Caco-2 (cell line): ENCODE results near the gene NPBWR2. TPM values are rescaled to one million over a fixed set of nuclear protein-coding genes. Genes with fewer than 3 reads are reported as not detected.

Source experiments
- BruUV-seq: library from RNA; stranded (reverse); fragments of 400-500 nt; replicated peaks from 2 replicates; lab custom pipeline; 2021; lab: Mats Ljungman, UMichigan
- CTCF ChIA-PET: fragments of 300-600 bp; sonication (Branson Sonifier 250); formaldehyde crosslinking; loops from one replicate; lab custom pipeline; 2022; ENCODE audit warnings: antibody characterized with exemption; lab: Charles Lee
- POLR2A ChIA-PET: fragments of 300-600 bp; sonication (Branson Sonifier 250); formaldehyde crosslinking; loops from one replicate; lab custom pipeline; 2022; ENCODE audit warnings: antibody characterized with exemption; lab: Charles Lee
- DNase-seq, 2 experiments: peaks; one replicate each; pipeline versions ENCODE4 v3.0.0 to v3.0.0-alpha.2; 2020 to 2022
- H3K27me3 ChIP-seq: replicated peaks from 2 replicates; pipeline ENCODE4 v1.6.0; 2011; ENCODE audit warnings: low read length; ENCODE audit not compliant: control insufficient read depth, insufficient read depth
- H3K36me3 ChIP-seq: 2 replicates; pipeline ENCODE4 v1.5.1; 2011; ENCODE audit warnings: low read length; ENCODE audit not compliant: control insufficient read depth, insufficient read depth
- H3K4me1 ChIP-seq: fragments of 250-450 bp; sonication (Bioruptor Pico); 2 replicates; pipeline ENCODE4 v1.5.1; 2020; ENCODE audit warnings: mild to moderate bottlenecking
- H3K4me3 ChIP-seq: 2 replicates; pipeline ENCODE4 v1.5.1; 2011; ENCODE audit warnings: low read depth, mild to moderate bottlenecking, control low read depth, low read length
- H3K9me3 ChIP-seq: fragments of 250-450 bp; sonication (Bioruptor Pico); 2 replicates; pipeline ENCODE4 v1.5.1; 2020; ENCODE audit warnings: mild to moderate bottlenecking, moderate library complexity
- H3K27ac Mint-ChIP-seq: one replicate; pipeline ENCODE4 v1.8.0; 2022; ENCODE audit warnings: mixed read lengths; ENCODE audit not compliant: unreplicated experiment
- H3K27me3 Mint-ChIP-seq: one replicate; pipeline ENCODE4 v1.8.0; 2022; ENCODE audit warnings: mixed read lengths; ENCODE audit not compliant: insufficient read depth, unreplicated experiment
- H3K36me3 Mint-ChIP-seq: one replicate; pipeline ENCODE4 v1.8.0; 2022; ENCODE audit warnings: mild to moderate bottlenecking, mixed read lengths; ENCODE audit not compliant: insufficient read depth, unreplicated experiment
- H3K4me1 Mint-ChIP-seq: one replicate; pipeline ENCODE4 v1.8.0; 2022; ENCODE audit warnings: low read depth, mixed read lengths; ENCODE audit not compliant: unreplicated experiment
- H3K4me3 Mint-ChIP-seq: one replicate; pipeline ENCODE4 v1.8.0; 2022; ENCODE audit warnings: mild to moderate bottlenecking, moderate library complexity, mixed read lengths; ENCODE audit not compliant: unreplicated experiment
- H3K9me3 Mint-ChIP-seq: one replicate; pipeline ENCODE4 v1.8.0; 2022; ENCODE audit warnings: mixed read lengths; ENCODE audit not compliant: unreplicated experiment
- intact Hi-C: fragments of 100-400 bp; cut with micrococcal nuclease; formaldehyde crosslinking; loops from one replicate; pipeline ENCODE4 v1.10.0; 2022; ENCODE audit not compliant: unreplicated experiment
- total RNA-seq: library from RNA; stranded (reverse); gene quantifications from 2 replicates; pipeline ENCODE4 v1.2.3, GENCODE V29; 2022
- TF ChIP-seq, protein P1 (sequence below), 2 experiments: fragments of 200-600 bp in 1 of 2; IDR thresholded peaks; 1 replicate in 1 of 2; 2 replicates in 1 of 2; pipeline versions ENCODE4 v1.5.1 to v1.8.0; 2011 to 2022; ENCODE audit warnings: antibody characterized with exemption in 1 of 2, control low read depth in 1 of 2, inconsistent platforms in 1 of 2, low read depth in 1 of 2, low read length in 1 of 2, mild to moderate bottlenecking in 1 of 2, moderate library complexity in 1 of 2; ENCODE audit not compliant: insufficient read depth in 1 of 2, severe bottlenecking in 1 of 2, unreplicated experiment in 1 of 2

The NPBWR2 gene
- total RNA-seq, 1 experiment from 2014 or later = not detected

DNA sequence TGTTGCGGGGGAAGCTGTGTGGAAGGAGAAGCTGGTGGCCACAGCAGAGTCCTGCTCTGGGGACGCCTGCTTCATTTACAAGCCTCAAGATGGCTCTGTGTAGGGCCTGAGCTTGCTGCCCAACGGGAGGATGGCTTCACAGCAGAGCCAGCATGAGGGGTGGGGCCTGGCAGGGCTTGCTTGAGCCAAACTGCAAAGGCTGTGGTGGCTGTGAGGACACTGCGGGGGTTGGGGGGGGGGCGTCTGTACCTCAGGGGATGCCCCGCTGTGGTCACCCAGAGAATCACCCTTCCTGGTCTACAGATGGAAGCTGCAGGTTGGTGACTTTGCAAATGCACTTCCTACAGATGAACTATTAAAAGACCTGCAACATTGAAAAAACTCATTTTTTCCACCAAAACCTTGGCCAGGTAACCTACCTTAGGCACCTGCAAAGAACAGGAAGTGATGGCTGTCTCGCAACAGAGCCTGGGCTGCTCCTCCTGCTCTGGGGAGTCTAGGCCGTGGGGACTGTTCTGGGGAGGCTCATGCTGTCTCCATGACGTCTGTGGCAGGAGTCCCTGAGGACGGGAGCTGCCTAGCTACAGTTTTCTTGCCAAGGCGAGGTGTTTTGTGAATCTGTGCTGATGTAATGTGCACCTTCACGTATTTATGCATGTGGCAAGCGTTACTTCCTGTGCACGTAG, 7.3 kb downstream of the NPBWR2 start:
- Histone ChIP-seq H3K9me3 (no peaks in the 10 kb centered on the region), H3K36me3 (no peaks in the 10 kb centered on the region), H3K27me3 (peaks cover 4% of the 10 kb centered on the region; the same call in 1 of the 2 replicates), H3K4me1 (peaks cover 3% of the 10 kb centered on the region; the same call in 1 of the 2 replicates), H3K4me3 (no peak overlapping the region)
- H3K36me3 Mint-ChIP-seq = no peaks in the 10 kb centered on the region
- no peak for DNase-seq
- peaks cover 14% of the 10 kb centered on the region for H3K9me3 Mint-ChIP-seq
- intact Hi-C loops = no loop called here
- no peaks in the 10 kb centered on the region for H3K4me1 Mint-ChIP-seq
- H3K4me3 Mint-ChIP-seq = no peak overlapping the region
- TF ChIP-seq, protein P1, sequence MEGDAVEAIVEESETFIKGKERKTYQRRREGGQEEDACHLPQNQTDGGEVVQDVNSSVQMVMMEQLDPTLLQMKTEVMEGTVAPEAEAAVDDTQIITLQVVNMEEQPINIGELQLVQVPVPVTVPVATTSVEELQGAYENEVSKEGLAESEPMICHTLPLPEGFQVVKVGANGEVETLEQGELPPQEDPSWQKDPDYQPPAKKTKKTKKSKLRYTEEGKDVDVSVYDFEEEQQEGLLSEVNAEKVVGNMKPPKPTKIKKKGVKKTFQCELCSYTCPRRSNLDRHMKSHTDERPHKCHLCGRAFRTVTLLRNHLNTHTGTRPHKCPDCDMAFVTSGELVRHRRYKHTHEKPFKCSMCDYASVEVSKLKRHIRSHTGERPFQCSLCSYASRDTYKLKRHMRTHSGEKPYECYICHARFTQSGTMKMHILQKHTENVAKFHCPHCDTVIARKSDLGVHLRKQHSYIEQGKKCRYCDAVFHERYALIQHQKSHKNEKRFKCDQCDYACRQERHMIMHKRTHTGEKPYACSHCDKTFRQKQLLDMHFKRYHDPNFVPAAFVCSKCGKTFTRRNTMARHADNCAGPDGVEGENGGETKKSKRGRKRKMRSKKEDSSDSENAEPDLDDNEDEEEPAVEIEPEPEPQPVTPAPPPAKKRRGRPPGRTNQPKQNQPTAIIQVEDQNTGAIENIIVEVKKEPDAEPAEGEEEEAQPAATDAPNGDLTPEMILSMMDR (IDR thresholded peaks at IDR 0.05; ENCODE audit: insufficient read depth in 1 of 2, low read depth in 1 of 2, low read length in 1 of 2, severe bottlenecking in 1 of 2, unreplicated experiment in 1 of 2) = no peak
- no peak overlapping the region for H3K27ac Mint-ChIP-seq
- BruUV-seq = no TSS peak
- POLR2A ChIA-PET = no interaction called here
- CTCF ChIA-PET = no interaction called here
- peaks cover 12% of the 10 kb centered on the region for H3K27me3 Mint-ChIP-seq

DNA sequence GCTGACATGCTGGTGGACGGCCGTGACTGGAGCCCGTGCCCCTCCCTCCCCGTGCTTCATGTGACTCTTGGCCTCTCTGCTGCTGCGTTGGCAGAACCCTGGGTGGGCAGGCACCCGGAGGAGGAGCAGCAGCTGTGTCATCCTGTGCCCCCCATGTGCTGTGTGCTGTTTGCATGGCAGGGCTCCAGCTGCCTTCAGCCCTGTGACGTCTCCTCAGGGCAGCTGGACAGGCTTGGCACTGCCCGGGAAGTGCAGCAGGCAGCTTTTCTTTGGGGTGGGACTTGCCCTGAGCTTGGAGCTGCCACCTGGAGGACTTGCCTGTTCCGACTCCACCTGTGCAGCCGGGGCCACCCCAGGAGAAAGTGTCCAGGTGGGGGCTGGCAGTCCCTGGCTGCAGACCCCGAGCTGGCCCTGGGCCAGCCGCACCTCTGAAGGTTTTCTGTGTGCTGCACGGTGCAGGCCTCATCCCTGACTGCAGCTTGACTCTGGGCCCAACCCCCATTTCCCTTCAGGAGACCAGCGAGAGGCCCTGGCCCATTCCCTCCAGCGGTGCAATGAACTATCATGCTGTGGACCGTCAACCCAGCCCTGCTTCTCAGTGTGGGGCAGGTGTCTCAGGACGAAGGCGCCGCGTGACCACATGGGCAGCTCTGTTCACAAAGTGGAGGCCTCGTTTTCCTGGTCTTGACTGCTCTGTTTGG, 8.1 kb downstream of the NPBWR2 start:
- H3K4me1 Mint-ChIP-seq = no peaks in the 10 kb centered on the region
- H3K4me3 Mint-ChIP-seq = no peak overlapping the region
- no peak for DNase-seq
- H3K27me3 Mint-ChIP-seq = peaks cover 12% of the 10 kb centered on the region
- peaks cover 14% of the 10 kb centered on the region for H3K9me3 Mint-ChIP-seq
- peaks cover 3% of the 10 kb centered on the region; the same call in 1 of the 2 replicates for H3K4me1 ChIP-seq
- intact Hi-C loops = no loop called here
- H3K27ac Mint-ChIP-seq = no peak overlapping the region
- H3K36me3 Mint-ChIP-seq = no peaks in the 10 kb centered on the region
- no peak overlapping the region for H3K4me3 ChIP-seq
- POLR2A ChIA-PET = no interaction called here
- peaks cover 4% of the 10 kb centered on the region; the same call in 1 of the 2 replicates for H3K27me3 ChIP-seq
- CTCF ChIA-PET = interaction anchor here (0.7 to 1.3 kb wide), 2 partner anchors 15 kb away, joined by 3 to 5 read pairs; partner anchors contain the start of gene LKAAEAR1
- TF ChIP-seq, protein P1 (IDR thresholded peaks at IDR 0.05; ENCODE audit: insufficient read depth in 1 of 2, low read depth in 1 of 2, low read length in 1 of 2, severe bottlenecking in 1 of 2, unreplicated experiment in 1 of 2) = no peak
- H3K36me3 ChIP-seq = no peaks in the 10 kb centered on the region
- no peaks in the 10 kb centered on the region for H3K9me3 ChIP-seq
- no TSS peak for BruUV-seq

DNA sequence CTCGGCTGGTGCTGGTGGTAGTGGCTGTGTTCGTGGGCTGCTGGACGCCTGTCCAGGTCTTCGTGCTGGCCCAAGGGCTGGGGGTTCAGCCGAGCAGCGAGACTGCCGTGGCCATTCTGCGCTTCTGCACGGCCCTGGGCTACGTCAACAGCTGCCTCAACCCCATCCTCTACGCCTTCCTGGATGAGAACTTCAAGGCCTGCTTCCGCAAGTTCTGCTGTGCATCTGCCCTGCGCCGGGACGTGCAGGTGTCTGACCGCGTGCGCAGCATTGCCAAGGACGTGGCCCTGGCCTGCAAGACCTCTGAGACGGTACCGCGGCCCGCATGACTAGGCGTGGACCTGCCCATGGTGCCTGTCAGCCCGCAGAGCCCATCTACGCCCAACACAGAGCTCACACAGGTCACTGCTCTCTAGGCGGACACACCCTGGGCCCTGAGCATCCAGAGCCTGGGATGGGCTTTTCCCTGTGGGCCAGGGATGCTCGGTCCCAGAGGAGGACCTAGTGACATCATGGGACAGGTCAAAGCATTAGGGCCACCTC, 8.8 kb downstream of the NPBWR2 start:
- Histone ChIP-seq H3K4me3 (no peak overlapping the region), H3K9me3 (no peaks in the 10 kb centered on the region), H3K27me3 (peaks cover 4% of the 10 kb centered on the region; the same call in 1 of the 2 replicates), H3K4me1 (peaks cover 3% of the 10 kb centered on the region; the same call in 1 of the 2 replicates), H3K36me3 (no peaks in the 10 kb centered on the region)
- H3K4me1 Mint-ChIP-seq = no peaks in the 10 kb centered on the region
- peaks cover 10% of the 10 kb centered on the region for H3K27me3 Mint-ChIP-seq
- H3K4me3 Mint-ChIP-seq = no peak overlapping the region
- no peak for DNase-seq
- TF ChIP-seq, protein P1 (IDR thresholded peaks at IDR 0.05; ENCODE audit: insufficient read depth in 1 of 2, low read depth in 1 of 2, low read length in 1 of 2, severe bottlenecking in 1 of 2, unreplicated experiment in 1 of 2) = no peak
- no TSS peak for BruUV-seq
- no peaks in the 10 kb centered on the region for H3K36me3 Mint-ChIP-seq
- peaks cover 14% of the 10 kb centered on the region for H3K9me3 Mint-ChIP-seq
- intact Hi-C loops = no loop called here
- ChIA-PET POLR2A (no interaction called here), CTCF (interaction anchor here (1.3 kb wide), 1 partner anchor 15 kb away, joined by 5 read pairs; the partner anchor contains the start of gene LKAAEAR1)
- H3K27ac Mint-ChIP-seq = no peak overlapping the region
